G401.6 (cell line): ENCODE measurements around the gene ADD3.

Experiments
- FAIRE-seq: peaks from 2 replicates; lab custom pipeline; 2012; peaks lifted over from hg19 to GRCh38; lab: Jason Lieb, UNC

ADD3 gene

DNA sequence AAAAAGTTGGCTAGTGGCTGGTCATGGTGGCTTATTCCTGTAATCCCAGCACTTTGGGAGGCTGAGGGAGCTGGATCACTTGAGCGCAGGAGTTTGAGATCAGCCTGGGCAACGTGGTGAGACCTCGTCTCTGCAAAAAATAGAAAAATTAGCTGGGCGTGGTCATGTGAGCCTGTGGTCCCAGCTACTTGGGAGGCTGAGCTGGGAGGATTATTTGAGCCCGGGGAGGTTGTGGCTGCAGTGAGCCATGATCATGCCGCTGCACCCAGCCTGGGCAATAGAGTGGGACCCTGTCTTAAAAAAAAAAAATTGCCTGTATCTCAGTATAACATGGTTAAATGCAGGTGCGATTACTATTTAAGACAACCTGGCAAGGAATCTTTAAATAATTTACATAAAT lies 61.0 kb downstream of the ADD3 start:
- FAIRE-seq, result no peak

DNA sequence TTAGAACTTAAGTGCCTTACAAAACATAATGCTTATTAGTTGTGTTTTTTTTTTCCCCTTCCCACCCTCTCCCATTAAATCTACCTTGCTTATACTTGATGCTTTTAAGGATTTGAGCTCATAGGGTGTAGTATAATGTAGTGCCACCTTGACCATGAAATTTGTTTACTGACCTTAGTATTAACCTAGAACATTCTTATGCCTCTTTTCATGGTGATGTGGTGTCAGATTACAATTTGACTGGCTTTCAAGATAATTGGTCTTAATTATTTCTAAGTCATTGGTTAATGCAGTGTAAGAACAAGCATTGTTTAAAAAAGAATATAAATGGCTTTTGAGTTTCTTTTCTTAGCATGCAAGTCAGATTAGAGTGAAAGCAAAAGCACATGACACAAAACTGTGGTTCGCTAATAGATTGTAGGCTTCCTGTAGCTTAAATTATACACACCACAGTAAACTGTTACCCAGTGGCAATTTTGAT lies 61.8 kb downstream of the ADD3 start:
- no peak for FAIRE-seq

DNA sequence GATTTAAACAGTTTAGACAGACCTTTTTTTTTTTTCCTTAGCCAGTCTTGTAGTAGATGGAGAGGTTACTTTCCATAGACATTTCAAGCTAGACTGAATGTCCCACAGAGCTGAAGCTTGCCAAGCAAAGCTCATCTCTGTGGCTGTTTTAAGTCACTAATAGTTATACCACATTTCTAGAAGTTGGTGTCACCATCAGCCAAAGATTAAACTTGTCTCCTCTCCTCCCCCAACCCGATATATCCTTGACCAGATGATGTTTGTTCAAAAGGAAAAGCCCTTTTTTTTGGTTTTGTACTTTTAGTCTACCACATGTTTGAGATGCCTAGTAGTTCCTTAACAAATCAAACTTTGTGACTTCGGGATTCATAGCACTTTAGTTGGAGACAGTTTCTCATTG lies 66.1 kb downstream of the ADD3 start:
- FAIRE-seq, result no peak

DNA sequence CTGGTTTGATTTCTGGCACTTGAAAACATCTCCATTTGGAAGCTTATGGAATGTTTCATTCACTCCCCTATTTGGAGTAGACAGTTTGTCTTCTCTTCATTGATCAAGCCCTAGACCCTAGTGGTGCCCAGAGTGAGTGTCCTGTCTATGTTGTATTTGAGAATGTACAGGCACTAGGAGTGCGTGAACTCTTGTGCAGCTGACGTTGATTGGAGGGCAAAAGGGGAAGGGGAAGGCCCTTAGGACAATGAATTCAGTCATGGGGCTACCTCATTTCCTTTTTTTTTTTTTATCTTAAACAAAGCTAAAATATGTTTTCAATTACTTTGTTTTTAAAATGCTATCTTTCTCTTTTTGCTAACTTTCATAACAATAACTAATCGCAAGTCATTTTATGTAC lies 66.5 kb downstream of the ADD3 start:
- FAIRE-seq, result no peak

DNA sequence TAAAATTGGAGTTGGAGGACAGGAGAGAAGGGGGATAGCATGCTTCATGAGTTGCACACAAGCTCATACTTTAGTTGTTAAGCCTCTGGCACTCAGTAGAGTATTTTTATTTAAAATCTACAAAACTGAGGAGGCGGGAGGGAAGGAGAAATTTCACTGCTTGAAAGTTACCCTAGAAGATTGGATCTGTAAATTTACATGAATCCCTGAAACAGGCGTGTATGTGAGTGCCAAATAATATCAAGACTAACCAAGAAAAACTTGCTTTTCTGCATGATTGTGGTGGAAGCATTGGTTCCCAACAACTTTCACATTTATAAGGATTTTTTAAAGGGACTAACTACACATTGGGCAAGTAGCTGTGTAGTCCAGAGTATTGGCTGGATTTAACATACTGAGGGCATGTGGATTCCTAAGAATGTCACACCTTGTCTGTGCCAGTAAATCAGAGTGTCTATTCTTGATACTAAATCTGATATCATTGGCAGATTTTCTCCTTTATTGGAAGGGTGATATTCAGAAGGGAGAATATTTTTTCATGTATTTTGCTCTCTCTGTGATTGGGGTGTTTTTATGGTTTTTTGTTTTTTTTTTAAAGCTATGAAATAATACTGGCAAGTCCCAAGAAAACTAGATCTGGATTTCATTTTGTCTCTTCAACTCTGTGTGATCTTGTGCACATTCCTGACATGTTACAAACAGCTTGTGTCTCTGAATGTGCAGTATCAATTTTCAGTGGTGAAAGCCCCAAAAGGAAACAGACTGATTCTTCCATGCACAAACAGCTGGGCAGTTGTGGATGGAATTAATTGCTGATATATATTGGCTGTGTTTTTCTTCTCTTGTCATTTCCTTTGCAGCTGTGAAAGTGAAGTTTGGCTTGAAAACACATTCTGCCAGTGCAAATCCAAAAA lies 67.2 kb downstream of the ADD3 start:
- FAIRE-seq, result no peak

DNA sequence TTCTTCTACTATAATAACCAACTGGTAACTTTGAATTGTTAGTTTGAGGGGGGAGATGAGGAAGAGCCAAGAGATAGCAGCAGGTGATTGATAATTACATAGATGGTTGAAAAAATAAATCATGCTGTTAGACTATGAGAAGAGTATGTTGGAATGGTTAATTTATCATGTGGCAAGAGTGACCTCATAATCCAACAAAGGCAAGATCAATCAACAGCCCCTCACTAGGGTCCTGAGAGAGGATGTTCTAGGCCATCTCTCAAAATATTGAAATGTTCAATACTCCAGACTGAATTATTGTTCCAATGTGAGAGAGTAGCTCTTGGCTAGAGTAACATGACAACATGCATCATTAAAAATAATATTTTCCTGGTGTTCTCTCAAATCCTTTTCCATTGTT lies 67.9 kb downstream of the ADD3 start:
- no peak for FAIRE-seq

DNA sequence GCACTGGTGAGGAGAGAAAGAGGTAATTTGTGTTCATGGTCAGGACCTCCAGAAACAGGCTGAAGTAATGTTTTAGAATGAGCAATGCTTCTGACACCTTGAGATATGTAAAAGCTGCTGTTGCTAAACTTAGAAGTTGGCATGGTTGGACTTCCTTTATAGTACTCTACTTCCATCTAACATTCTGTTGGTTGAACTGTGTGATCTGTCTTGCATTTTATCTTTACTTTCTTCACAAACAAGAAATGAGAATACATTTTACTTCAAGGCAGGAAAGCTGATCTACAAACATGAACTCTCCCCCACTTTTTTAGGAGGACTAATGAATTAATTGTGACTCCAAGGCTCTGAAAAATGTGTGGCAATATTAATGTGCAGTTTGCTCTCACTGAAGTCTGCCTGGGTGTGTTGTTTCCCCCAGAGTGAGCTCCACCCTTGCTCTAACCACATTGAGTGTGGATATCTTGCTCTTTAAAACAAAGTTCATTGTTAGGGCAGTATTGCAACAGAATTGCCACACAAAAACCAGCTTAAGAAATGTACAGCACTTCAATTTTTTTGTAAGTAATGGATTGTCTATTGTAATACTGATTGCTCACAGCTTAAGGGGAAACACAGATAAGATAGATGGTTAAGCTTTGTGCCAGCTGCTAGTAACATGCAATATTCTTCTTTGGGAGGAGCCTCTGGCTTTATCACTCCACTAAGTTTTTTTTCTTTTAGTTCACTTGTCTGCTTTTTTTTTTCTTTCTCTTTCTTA lies 69.0 kb downstream of the ADD3 start:
- no peak for FAIRE-seq

DNA sequence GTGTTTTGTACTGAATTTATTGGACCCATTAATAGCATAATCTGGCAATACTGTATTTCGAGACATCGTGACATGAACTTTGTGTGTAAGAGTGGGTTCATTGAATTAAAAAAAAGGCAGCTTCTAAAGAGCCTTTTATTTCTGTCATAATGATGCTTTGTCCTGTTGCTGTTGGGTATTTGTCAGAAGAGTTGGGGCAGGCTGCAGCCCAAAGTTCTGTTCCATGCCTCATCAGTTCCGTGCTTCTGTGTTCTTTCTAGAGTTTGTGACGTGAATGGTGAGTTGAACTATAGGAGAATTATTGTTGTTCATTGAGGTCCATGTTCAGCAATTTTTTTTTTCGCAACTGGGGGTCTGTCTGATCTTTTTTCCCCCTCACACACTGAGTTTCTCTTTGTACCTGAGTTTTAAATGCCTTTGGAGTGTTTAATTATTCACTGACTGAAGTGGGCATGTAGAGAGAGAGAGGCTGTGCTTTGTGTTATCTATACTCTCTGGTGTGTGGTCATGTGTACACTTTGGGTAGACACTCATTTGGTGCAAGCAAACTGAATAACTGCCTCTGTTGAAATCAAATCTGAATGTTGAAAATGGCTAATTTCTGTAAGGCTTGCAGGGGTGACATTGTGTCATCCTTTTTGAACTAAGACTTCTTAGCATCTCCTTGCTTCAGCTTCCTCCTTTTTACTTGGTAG lies 69.8 kb downstream of the ADD3 start:
- FAIRE-seq, result no peak

DNA sequence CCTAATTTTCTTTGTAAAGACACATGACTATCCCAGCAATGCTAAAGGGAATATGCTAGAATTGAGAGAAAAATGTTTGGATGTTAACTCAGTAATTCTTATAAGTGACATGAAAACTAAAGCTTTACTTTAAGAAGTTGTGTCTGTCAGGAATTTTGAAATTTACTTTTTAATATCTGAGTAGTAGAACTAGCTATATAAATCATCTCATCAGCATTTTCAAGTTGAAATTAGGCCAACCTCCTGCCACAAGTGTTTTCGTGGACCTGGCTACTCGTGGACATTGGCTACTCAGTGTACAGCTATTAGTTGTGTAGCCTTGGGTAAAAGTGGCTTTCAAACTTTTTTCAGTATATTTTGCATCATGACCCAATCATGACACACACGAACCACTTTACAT lies 70.5 kb downstream of the ADD3 start:
- FAIRE-seq, result no peak

DNA sequence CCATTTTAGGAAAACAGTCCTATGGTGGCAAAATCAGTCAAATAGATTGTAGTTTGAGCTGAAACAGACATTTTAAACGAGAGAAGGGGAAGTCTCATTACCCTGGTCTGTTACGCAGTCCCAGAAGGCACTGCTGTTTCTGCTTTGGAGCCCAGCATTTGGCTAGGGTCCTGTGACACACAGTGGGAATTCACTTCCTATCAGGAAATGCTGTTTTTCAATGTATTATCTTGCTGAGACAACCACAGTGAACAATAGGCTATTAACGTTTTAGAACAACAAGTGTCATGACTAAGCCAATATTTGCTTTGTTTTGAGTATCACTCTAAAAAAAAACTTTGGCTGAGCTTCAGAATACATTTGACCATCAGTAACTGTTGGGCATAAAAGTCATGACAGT lies 74.1 kb downstream of the ADD3 start:
- FAIRE-seq, result no peak

DNA sequence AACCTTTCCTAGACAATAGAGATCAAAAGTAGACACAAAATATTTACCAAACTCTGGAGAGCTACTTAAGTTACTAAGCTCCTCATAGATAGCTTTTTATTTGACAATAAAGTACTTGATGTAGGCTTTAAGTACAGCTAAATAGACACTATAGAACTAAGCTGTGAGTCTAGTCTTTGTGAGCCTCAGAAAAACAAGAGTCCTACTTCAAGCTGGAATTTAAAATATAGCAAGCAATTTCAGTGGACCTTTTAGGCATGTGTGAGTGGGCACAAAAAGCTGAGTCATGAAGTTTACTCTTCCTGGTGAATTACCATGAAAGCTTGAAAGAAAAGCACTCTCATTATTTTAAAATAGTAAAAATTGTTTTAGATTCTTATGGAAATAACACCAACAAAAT lies 76.1 kb downstream of the ADD3 start:
- no peak for FAIRE-seq

DNA sequence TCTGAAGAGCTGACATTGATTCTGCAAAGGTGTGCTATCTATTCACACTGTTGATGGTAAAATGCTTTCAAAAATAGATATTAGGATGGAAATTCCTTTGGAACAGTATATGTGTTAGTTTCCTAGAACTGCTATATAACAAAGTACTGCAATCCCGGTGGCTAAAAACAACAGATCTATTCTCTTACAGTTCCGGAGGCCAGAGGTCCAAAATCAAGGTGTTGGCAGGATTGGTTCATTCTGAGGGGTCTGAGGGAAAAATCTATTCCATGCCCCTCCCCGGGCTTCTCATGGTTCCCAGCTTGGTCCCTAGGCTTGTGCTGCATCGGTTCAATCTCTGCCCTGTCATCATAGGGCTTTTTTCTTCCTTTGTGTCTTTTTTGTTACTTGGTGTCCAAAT lies 79.9 kb downstream of the ADD3 start:
- FAIRE-seq, result no peak

DNA sequence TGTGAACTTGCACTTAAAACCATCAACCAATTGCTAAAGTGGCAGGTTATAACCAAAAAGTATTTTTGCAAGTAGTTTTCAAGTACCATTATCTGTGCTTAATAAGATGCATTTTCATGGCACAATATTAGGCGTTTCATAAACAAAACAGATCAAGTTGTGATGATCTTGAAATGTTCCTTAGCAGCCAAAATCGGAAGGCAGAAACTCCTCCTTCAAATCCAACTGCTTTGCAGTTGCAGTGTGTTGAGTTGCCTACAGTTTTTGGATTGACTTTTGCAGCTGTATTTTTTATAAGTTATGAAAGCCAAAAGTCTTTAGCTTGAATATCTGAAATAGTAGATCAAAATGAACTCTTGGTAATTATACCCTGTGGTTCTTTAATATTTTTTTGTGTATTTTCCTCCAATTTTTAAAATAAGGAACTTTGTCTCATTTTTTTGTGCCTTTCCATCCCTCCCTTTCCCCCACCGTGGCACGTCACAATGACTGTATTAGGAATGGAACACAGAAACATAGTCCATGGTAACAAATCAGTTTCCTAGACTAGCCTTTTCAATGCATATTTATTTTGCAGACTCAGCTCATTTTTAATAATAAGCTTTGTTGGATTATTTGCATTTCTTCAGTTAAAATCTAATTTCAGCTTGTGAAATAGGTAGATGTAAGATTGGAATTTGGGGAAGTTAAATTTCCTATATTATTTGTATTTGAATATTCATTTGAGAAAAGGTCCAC lies 80.8 kb downstream of the ADD3 start:
- no peak for FAIRE-seq

DNA sequence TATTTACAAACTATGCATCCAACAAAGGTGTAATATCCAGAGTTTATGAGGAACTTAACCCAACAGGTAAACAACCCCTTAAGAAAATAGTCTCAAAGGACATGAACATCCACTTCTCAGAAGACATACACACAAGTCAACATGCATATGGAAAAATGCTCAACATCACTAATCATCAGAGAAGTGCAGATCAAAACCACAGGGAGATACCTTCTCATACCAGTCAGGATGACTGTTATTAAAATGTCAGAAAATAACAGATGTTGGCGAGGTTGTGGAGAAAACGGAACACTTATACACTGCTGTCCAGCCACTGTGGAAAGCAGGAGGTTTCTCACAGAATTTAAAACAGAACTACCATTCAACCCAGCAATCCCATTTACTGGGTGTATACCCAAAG lies 84.0 kb downstream of the ADD3 start:
- FAIRE-seq, result no peak

DNA sequence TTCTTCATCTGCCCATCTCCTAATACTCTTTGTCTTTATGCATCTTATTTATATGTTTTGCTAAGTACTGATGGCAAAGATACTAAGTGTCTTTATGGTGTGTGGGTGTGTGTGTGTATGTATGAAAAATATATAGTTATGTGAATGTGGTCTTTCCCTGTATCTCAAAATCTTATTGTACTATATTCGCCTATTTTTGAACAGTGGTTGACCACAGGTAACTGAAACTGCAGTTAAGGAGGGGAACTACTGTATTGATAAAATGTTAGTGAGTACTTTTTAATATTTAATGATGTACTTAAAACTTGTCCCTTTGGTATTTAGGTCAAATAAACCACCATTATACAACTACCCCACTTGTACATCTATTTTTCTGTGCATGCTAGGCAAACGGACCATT lies 85.9 kb downstream of the ADD3 start:
- FAIRE-seq, result no peak

DNA sequence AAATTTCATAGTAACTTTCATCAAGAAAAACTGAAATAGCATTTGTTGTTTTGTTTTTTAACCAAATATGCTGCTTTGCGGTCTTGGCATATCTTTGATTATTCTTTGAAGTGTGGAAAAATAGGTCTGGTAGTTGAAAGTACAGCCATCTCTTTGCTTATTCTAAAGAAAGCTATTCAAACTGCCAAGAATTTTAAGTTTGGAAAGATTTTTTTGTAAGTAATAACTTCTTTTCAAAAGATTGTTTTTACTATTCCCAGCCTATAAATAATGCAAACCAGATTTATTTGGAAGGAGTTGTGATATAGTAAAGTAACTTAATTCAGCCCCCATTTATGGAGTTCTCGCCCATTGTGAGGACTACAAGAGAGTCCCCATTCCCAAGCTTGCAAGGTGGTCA lies 87.0 kb downstream of the ADD3 start:
- no peak for FAIRE-seq

DNA sequence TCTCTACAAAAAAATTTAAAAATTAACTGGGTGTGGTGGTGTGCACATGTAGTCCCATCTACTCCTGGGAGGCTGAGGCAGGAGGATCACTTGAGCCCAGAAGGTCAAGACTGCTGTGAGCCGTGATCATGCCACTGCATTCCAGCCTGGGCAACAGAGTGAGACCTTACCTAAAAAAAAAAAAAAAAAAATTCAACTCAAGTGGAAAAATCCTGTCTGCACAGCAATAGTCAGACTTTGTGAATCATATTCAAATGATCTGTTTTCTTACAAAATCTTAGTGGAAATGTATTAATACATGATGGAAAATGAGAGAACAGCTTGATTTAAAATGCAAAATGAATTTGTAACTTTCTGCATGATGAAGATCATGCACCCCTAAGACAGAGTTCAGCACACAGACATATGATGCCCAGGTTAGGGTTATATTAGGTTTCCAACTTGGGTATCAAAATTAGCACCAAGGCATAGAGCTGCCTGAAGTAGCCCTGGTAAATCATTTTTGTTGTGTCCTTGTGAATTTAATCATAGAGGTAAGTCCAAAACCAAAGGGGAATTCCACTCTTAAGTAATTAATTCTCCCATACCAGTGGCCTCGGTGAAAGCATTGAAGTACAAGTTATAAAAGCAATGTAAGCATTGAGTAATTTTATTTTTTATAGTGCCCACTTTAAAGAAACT lies 93.8 kb downstream of the ADD3 start:
- no peak for FAIRE-seq

DNA sequence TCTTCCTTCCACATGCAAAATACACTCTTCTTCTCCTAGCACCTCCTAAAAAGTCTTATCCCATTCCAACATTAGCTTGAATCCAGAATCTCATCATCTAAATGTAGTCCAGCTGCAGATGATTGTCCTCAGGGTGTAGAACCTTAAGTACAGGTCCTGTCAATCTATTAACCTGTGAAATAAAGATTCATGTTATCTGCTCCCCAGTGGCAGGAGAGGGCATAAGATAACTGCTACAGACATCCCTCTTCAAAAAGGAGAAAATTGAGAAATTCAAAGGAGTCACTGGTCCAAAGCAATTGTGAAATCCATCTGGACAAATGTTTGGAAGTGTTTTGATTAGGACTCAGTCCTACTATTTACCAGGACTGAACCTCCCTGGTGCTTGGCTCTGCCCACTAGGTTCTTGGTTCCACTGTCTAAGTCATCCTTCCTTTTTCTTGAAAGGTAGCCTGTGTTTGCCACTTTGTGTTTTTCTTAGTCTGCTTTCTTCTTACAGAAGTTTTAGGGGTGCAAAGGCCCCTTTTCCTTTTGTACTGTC lies 96.2 kb downstream of the ADD3 start:
- FAIRE-seq, result no peak

DNA sequence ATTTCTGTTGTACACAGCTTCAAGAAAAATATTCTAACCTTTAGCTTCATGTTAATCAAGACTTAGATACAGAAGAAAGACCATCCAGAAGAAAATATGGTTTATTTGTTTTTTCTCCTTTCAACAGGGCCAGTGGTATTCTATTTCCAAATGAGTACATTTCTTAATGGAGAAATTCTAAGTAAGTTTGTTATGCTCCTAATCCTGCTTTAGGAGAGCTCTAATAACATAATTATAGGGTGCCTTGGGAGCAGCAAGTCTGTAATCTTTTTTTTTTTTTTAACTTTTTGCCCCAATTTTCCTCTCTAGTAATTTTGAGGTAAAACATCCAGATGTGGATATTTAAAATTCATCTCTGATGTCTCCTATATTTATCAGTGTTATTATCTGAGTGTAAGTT lies 98.1 kb downstream of the ADD3 start:
- peak; percentile 13 for FAIRE-seq

DNA sequence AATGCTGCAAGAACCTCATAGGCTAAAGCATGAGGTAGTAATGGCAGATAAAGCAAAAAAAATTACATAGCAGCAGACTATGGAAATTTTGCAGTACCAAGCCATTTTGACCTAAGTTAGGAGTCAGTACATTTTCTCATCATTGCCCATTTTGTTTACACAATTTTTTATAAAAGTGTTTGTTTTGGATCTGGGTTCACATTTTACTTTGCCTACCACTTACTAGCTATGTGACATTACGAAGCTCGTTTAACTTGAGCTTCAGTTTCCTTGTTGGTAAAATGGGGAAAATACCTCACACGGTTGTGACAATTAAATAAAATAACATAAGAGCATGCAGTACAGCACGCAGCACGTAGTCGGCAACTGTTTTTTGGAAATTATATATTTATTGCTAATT lies 99.6 kb downstream of the ADD3 start:
- no peak for FAIRE-seq

DNA sequence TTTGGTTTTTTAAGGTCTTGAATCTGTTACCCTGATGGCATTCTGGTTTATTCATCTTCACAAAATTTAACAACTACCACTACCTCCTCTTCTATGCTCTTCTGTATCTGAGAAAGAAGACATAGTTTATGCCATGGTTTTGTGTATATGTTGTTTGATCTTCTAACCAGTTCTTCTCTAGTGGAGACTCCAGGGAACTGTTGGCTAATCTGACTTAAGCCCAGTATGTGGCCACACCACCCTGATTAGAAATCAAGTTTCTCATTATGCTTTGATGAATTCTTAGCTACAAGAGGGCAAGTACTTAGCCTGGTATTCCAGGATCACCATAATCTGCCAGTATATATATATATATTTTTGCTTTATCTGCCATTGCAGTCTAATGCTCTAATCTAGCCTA lies 100.1 kb downstream of the ADD3 start:
- no peak for FAIRE-seq
